HFF-Myc (cell line): Measurements from ENCODE around the gene USP54.

Experiments
- DNase-seq: peaks from one replicate; pipeline ENCODE4 v3.0.0-alpha.2; 2011; ENCODE audit warnings: low read depth; ENCODE audit errors: extremely low read depth
- H3K4me3 ChIP-seq: replicated peaks from 2 replicates; pipeline ENCODE4 v1.5.1; 2011; ENCODE audit warnings: low read depth, mild to moderate bottlenecking, control low read depth, low read length
- CTCF ChIP-seq: IDR thresholded peaks from 2 replicates; pipeline ENCODE4 v1.5.1; 2012; ENCODE audit warnings: mild to moderate bottlenecking, low read depth, low read length, control low read depth; ENCODE audit errors: missing control alignments

USP54 gene

GRCh38 chr10:73537288-73537687 is 53.9 kb downstream of the USP54 start:
- no peak for TF ChIP-seq CTCF
- DNase-seq = no peak
- no peak overlapping the region for H3K4me3 ChIP-seq

- DNase-seq = no peak
- no peak for TF ChIP-seq CTCF
- H3K4me3 ChIP-seq = no peak overlapping the region
These were observed 56.3 kb downstream of the USP54 start for GRCh38 chr10:73534857-73535256.

GRCh38 chr10:73529089-73529832 is 61.9 kb downstream of the USP54 start:
- peak; percentile 73 for TF ChIP-seq CTCF
- DNase-seq = peak; percentile 51
- no peak overlapping the region for H3K4me3 ChIP-seq

- TF ChIP-seq CTCF = no peak
- no peak overlapping the region for H3K4me3 ChIP-seq
- DNase-seq = no peak
These were observed 68.9 kb downstream of the USP54 start for GRCh38 chr10:73522263-73522662.

DNA sequence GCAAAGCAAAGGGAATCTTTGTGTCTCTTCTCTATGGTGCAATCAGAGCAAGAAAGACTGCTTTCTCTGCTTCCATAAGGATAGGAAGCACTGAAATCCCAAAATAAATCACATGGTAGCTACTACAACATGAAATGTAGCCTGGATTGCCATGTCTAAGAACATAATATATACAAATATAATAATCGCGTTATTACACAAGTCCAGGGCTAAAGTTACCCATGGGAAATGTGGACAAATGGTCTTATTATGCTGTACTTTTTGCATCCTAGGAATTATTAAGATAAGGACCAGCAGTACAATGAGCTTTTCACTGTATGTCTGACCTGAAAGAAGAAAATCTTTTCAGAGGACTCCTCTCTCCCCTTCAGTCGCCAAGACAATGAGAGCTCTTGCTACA is 71.8 kb downstream of the USP54 start:
- no peak overlapping the region for H3K4me3 ChIP-seq
- TF ChIP-seq CTCF = no peak
- no peak for DNase-seq

GRCh38 chr10:73517166-73517888 is 73.8 kb downstream of the USP54 start:
- TF ChIP-seq CTCF = no peak
- DNase-seq = peak; percentile 12

More at GRCh38 chr10:73517166-73517888, 73.8 kb downstream of the USP54 start:
- no peak overlapping the region for H3K4me3 ChIP-seq
